Glutamatergic neuron (in vitro differentiated cells): Measurements from ENCODE around the gene HAUS3. TPM values are rescaled to one million over a fixed set of nuclear protein-coding genes. Genes with fewer than 3 reads are reported as not detected.

Experiments
- DNase-seq: peaks from one replicate; pipeline ENCODE4 v3.0.0; 2022
- H3K27ac Mint-ChIP-seq: one replicate; pipeline ENCODE4 v1.8.0; 2020; ENCODE audit warnings: mild to moderate bottlenecking, mixed read lengths, inconsistent platforms; ENCODE audit not compliant: unreplicated experiment
- H3K27me3 Mint-ChIP-seq: one replicate; pipeline ENCODE4 v1.8.0; 2020; ENCODE audit warnings: mild to moderate bottlenecking, moderate library complexity, mixed read lengths, inconsistent platforms; ENCODE audit not compliant: unreplicated experiment
- H3K36me3 Mint-ChIP-seq: one replicate; pipeline ENCODE4 v1.8.0; 2020; ENCODE audit warnings: mild to moderate bottlenecking, mixed read lengths, inconsistent platforms; ENCODE audit not compliant: unreplicated experiment
- H3K4me1 Mint-ChIP-seq: one replicate; pipeline ENCODE4 v1.8.0; 2020; ENCODE audit warnings: mild to moderate bottlenecking, low read depth, mixed read lengths, inconsistent platforms; ENCODE audit not compliant: unreplicated experiment
- H3K4me3 Mint-ChIP-seq: one replicate; pipeline ENCODE4 v1.8.0; 2020; ENCODE audit warnings: mild to moderate bottlenecking, mixed read lengths, inconsistent platforms; ENCODE audit not compliant: unreplicated experiment
- H3K9me3 Mint-ChIP-seq: one replicate; pipeline ENCODE4 v1.8.0; 2020; ENCODE audit warnings: mild to moderate bottlenecking, moderate library complexity, mixed read lengths, inconsistent platforms; ENCODE audit not compliant: unreplicated experiment
- CTCF ChIP-seq: fragments of 200-600 bp; sonication (generic); IDR thresholded peaks from one replicate; pipeline ENCODE4 v1.5.0; 2021; ENCODE audit not compliant: partially characterized antibody, unreplicated experiment
- total RNA-seq: library from RNA; stranded (reverse); fragmentation: NEBNext Ultra II Directional; extraction: Animal tissue kit (Norgen Biotek cat#: 25700); gene quantifications from one replicate; pipeline ENCODE4 v1.2.1, GENCODE V29; 2021; ENCODE audit not compliant: unreplicated experiment

HAUS3 gene
- total RNA-seq, 1 donor from 2014 or later, result 15.6 TPM

GRCh38 chr4:2285613-2286381 is 43.9 kb upstream of the HAUS3 start:
- DNase-seq, result peak; percentile 58
- Mint-ChIP-seq H3K27ac (no peak overlapping the region), H3K4me1 (peaks cover 12% of the 10 kb centered on the region), H3K27me3 (peaks cover 3% of the 10 kb centered on the region), H3K4me3 (no peak overlapping the region), H3K36me3 (no peaks in the 10 kb centered on the region), H3K9me3 (peaks cover 2% of the 10 kb centered on the region)
- no peak for TF ChIP-seq CTCF

- H3K9me3 Mint-ChIP-seq, result peaks cover 2% of the 10 kb centered on the region
- H3K27ac Mint-ChIP-seq, result no peak overlapping the region
- peaks cover 3% of the 10 kb centered on the region for H3K27me3 Mint-ChIP-seq
- H3K36me3 Mint-ChIP-seq, result no peaks in the 10 kb centered on the region
- TF ChIP-seq CTCF, result no peak
- H3K4me3 Mint-ChIP-seq, result no peak overlapping the region
- no peak for DNase-seq
- peaks cover 12% of the 10 kb centered on the region for H3K4me1 Mint-ChIP-seq
Measured at GRCh38 chr4:2284934-2285612, 43.2 kb upstream of the HAUS3 start.

- Mint-ChIP-seq H3K9me3 (peaks cover 4% of the 10 kb centered on the region), H3K4me1 (peaks cover 12% of the 10 kb centered on the region), H3K27ac (no peak overlapping the region), H3K36me3 (no peaks in the 10 kb centered on the region), H3K27me3 (peaks cover 3% of the 10 kb centered on the region), H3K4me3 (no peak overlapping the region)
- peak; percentile 3 for DNase-seq
- no peak for TF ChIP-seq CTCF
Measured at GRCh38 chr4:2284161-2284933, 42.4 kb upstream of the HAUS3 start.

- no peak overlapping the region for H3K4me3 Mint-ChIP-seq
- no peak for TF ChIP-seq CTCF
- peaks cover 12% of the 10 kb centered on the region for H3K4me1 Mint-ChIP-seq
- no peak overlapping the region for H3K27ac Mint-ChIP-seq
- peaks cover 4% of the 10 kb centered on the region for H3K9me3 Mint-ChIP-seq
- peaks cover 3% of the 10 kb centered on the region for H3K27me3 Mint-ChIP-seq
- H3K36me3 Mint-ChIP-seq, result no peaks in the 10 kb centered on the region
- no peak for DNase-seq
Measured at GRCh38 chr4:2283199-2283711, 41.3 kb upstream of the HAUS3 start.
